Medulla oblongata (tissue), 1 donor: ENCODE data around the gene ARHGAP20.

Experiments used
- DNase-seq: peaks from one replicate; pipeline ENCODE4 v3.0.0-alpha.2; 2015; ENCODE audit errors: extremely low spot score

Gene ARHGAP20, protein sequence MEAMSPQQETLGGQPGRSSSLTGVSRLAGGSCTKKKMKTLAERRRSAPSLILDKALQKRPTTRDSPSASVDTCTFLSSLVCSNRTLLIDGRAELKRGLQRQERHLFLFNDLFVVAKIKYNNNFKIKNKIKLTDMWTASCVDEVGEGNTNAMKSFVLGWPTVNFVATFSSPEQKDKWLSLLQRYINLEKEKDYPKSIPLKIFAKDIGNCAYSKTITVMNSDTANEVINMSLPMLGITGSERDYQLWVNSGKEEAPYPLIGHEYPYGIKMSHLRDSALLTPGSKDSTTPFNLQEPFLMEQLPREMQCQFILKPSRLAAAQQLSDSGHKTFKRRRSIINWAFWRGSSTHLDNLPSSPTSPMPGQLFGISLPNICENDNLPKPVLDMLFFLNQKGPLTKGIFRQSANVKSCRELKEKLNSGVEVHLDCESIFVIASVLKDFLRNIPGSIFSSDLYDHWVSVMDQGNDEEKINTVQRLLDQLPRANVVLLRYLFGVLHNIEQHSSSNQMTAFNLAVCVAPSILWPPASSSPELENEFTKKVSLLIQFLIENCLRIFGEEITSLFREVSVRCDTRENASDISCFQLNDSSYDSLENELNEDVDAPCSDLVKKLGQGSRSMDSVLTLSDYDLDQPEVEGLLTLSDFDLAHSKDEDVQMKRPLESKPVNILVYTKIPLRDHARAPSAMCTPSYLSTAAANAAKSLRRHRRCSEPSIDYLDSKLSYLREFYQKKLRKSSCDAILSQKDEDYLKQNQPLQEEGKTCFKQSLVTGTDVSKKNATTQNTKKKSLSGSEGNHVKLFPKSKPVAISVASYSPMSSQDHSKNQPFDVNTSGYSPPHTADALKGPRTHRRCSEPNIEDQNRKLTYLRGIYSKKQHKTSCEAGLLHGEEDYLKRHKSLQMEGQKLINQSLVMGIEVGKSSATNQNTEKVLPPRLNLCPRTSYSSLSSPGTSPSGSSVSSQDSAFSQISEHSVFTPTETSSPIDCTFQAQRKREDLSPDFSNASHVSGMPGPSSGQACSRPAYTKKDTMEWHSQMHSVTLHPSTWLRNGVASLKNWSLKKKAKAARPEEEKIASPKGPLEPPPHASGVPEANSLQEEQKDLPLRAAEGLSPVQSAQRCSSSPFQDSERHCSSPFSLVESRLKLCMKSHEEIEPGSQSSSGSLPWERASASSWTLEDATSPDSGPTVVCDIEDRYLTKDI

DNA sequence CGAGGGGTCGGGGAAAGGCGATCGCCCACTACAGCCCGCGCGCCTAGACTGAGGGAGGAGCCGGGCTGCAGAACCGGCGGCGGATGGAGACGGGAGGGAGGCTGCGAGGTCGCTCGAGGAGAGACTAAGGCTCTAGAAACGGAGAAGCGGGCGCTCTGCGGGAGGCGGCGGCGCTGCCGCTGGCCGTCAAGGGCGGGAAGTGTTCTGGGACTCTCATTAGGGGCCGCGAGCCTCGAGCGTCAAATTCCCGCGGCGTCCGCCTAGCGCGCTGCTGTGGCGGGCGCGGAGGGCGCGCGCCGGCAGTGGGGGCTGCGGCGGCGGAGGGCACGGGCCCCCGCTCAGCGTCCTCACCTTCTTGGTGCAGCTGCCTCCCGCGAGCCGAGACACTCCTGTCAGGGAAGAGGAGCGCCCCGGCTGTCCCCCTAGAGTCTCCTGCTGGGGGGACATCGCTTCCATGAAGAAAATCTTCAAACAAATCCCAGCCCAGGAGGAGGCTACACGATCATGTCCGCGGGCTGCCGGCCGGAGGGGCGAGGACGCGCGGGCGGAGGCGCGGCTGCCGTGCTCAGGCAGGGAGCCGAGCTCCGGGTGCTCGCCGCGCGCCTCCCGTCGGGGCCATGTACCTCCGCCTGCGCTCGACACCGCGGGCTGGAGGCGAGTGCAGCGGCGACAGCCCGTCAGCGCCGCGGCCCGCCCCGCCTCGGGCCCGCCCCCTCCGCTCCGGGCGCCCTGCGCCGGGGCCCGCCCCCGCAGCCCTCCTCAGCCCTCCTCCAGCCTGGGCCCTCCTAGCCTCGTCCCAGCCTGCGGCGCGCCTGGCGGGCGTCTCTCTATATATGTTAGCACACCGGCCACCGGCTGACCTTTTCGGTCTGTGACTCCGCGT, at the start of gene ARHGAP20:
Gene ARHGAP20 (minus strand): TSS at position 662 of the 883 bp plus-strand sequence. CDS start 206 bp downstream, at position 456.
- peak; percentile 52 for DNase-seq

- no peak for DNase-seq
These were observed 49.8 kb upstream of the ARHGAP20 start for GRCh38 chr11:110761991-110762390.

DNA sequence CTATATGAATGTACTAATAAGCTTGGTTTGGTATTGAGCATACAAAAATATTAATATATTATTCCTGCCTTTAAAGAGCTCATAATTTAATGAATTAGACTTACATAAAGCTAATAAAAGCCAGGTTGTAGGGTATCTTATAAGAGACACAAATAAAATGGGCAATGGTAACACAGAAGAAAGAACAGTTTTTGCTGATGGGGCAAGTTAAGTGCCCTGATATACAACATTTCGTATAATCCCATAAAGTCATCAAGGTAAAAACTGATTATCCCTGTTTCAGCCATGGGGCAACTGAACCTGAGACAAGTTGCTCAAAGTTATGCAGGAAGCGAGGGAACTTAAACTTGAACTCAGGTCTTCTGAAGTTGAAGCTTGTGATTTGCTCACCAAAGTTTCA, 48.9 kb upstream of the ARHGAP20 start:
- DNase-seq: no peak

- no peak for DNase-seq
These were observed 47.7 kb upstream of the ARHGAP20 start for GRCh38 chr11:110759972-110760381.

DNA sequence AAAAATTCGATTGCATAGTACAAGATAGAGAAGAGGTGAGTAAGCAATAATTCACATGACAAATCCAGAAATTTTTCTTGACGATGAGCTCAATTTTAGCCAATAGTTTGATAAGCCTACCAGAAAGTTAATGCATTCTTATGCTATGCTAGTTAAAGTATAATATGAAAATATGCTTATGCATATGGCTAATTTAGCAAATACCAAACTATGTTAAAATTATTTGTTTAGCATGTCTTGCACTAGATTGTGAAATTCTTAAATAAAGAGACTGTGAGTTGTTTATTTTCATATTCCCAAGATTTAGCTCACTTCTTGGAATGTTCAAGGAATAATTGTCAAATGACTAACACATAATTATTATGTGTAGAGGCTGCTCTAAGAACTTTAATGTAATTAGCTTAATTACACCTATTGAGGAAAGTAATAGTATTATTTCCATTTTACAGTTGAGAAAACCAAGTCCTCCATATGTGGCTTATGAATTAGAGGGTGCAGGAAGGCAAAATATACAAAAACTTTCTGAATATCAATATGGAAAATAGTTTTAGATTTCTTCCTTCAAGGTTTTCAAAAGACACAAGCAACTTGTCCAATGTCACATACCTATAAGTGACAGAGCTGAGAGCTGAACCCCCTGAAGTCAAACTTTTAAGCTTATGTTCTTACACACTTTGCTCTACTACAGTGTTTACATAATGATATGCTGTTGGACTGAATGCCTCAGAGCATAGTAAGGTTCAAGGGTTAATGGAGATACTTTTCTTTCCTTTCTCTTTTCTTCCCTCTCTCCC, 45.9 kb upstream of the ARHGAP20 start:
- DNase-seq: no peak

DNA sequence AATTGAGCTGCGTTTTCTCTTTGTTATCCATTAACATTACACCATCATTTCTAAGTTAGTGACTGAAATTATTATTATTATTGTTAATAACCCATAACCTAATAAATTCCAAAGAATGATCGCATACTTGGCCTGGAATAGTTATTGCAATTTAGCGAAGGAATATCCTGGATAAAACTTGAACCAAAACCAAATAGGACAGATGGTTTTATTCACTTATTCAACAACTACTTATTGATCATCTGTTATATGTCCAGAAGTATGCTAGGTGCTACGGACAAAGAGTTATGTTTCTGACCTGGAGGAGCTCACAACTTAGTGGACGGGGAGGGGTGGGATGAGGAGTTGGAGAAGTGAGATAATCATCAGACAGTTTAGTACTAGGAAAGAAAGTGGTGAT, 44.8 kb upstream of the ARHGAP20 start:
- no peak for DNase-seq

DNA sequence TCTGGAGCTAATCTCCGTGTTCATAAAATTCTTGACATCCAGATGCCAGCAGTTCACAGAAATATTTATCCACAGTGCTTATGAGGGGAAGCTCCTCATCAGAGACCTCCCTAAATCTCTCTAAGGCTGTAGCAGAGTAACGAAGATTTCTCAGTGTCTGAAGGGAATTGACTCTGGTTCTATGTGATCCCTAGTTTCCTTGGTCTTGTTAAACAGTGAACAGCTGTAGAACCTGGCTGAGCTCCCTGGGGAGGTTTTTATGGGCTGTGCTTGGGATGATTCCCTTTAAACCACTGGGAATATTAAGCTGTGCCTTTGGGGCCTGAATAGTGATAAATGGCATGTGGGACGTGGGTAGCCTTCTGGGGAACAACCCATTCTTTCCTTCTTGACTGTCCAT, 43.7 kb upstream of the ARHGAP20 start:
- no peak for DNase-seq

DNA sequence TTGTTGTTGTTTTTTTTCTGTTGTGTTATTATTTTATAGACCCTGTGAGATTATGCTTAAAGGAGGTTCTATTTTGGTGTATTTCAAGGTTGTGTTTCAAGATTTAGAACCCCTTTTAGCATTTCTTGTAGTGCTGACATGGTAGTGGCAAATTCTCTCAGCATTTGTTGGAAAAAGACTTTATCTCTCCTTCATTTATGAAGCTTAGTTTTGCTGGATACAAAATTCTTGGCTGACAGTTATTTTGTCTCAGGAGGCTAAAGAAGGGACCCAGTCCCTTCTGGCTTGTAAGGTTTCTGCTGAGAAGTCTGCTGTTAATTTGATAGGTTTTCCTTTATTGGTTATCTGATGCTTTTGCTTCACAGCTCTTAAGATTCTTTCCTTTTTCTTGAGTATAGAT, 40.7 kb upstream of the ARHGAP20 start:
- no peak for DNase-seq

DNA sequence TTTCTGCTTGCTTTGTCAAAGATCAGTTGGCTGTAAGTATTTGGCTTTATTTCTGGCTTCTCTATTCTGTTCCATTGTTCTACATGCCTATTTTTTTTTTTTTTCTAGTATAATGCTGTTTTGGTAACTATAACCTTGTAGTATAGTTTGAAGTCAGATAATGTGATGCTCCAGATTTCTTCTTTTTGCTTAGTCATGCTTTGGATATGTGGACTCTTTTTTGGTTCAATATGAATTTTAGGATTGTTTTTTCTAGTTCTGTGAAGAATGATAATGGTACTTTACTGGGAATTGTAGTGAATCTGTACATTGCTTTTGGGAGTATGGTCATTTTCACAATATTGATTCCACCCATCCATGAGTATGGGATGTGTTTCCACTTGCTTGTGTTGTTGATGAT, 37.9 kb upstream of the ARHGAP20 start:
- no peak for DNase-seq

DNA sequence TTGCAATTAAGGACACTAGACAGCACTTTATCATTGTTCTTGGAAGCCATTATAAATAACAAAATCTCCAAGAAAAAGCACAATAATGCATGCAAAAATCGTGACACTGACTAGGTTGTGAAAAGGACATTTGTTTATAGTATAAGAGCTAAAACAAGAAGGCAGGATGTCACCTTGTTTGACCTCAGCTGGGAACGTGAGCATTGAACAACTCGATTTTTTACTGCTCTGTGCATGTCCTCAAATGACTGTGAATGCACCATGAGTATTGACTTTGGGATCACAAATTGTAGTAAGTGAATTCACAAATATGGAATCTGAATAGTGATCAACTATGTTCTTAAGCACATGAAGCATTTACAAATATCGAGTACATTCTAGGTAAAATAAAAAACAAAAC, 35.3 kb upstream of the ARHGAP20 start:
- DNase-seq: no peak

- DNase-seq: no peak
These were observed 26.4 kb upstream of the ARHGAP20 start for GRCh38 chr11:110738641-110739040.

- no peak for DNase-seq
These were observed 25.4 kb upstream of the ARHGAP20 start for GRCh38 chr11:110737593-110737992.

- no peak for DNase-seq
These were observed 23.9 kb upstream of the ARHGAP20 start for GRCh38 chr11:110736171-110736553.

GRCh38 chr11:110735455-110736170, 23.4 kb upstream of the ARHGAP20 start:
- no peak for DNase-seq

DNA sequence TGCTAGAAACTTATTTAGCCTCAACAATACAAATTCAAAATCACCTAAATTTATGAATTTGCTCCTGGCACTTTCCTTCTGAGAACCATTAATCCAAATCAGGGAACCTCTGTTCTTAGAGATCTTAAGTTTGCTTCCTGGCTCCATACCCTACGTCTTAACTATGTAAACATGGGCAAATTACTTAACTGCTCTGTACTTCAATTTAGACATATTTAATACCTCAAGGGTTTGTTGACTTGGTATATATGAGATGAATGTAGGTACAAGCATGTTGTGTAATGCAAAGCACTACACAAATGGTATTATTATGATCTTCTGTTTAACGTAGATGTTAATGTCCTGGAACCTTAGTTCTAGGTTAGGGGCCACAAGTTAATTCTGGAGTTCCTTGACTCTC, 22.6 kb upstream of the ARHGAP20 start:
- DNase-seq: no peak

GRCh38 chr11:110730773-110731172, 18.5 kb upstream of the ARHGAP20 start:
- no peak for DNase-seq

DNA sequence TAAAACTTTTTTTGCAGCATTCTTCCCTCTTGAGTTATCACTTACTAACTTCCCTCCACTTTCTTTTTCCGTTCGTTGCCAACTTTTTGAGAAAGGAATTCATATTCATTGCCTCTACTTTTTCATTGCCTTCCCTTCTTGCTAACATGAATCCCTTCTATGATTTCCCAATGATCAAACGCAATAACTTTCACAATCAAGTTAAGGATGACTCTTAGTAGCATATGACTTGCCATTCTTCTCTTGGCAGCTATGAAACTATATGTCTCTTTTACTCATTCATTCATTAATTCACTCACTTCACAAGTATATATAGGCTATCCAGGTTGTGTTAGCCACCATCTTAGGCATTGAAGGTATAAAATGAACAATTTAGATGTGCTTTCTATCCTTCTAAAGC, 16.6 kb upstream of the ARHGAP20 start:
- DNase-seq: no peak

GRCh38 chr11:110728476-110728875, 16.2 kb upstream of the ARHGAP20 start:
- DNase-seq: no peak

DNA sequence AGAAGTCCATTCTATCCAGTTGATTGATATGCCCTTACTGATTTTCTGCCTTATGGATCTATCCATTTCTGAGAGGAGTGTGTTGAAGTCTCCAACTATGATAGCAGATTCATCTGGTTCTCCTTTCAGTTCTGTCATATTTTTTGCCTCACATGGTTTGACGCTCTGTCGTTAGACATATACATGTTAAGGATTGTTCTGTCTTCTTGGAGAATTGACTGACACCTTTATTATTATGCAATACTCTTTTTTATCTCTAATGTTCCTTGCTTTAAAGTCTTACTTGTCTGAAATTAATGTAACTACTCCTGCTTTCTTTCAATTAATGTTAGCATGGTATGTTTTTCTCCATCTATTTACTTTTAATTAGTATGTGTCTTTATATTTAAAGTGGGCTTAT, 12.1 kb upstream of the ARHGAP20 start:
- DNase-seq: no peak
